ENCODE data around the gene ZNF790.

Gene ZNF790

GRCh38 chr19:36771261-36772231 lies 66.6 kb downstream of the ZNF790 start:
- peak; percentile 97 for DNase-seq

Data from DMS53 (cell line).